ENCODE results near the gene NDUFA8.

DNA sequence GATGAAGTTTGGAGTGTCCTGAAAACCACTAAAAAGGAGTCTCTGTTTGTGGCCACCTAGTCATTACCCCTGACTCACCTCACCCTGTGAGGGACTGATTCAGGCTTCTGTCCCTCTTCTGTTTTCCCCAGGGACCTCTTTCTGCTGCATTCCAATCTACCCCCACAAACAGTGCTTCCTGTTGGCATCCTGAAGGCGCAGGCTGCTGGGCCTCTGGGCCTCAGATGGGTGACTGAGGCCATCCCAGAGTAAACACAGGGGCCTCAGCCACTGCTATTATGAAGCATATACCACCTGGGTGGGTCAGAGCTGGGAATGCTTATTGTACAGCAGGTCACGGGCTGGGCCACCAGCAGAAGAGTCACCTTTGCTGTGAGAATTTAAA lies 20.1 kb upstream of the NDUFA8 start:
- TF ChIP-seq POLR2A (IDR thresholded peaks at IDR 0.05) (no peak), CTCF (IDR thresholded peaks at IDR 0.05) (no peak), POLR2AphosphoS5 (IDR thresholded peaks at IDR 0.05; ENCODE audit: insufficient read depth in 1 of 2, low read depth in 1 of 2) (no peak)

Data from vagina (tissue), 2 donors.